Measurements from ENCODE around the gene ADAMTS4. TPM values are rescaled to one million over a fixed set of nuclear protein-coding genes. Genes with fewer than 3 reads are reported as not detected.

The ADAMTS4 gene
- total and polyA plus RNA-seq, 2 donors (not counting 1 experiment from before 2014, with no cell fraction given), result 1.0 to 1.3 TPM

GRCh38 chr1:161138431-161138830, 60.4 kb downstream of the ADAMTS4 start:
- Histone ChIP-seq H3K27ac (ENCODE audit: insufficient read depth, low read length) (no peak overlapping the region), H3K27me3 (ENCODE audit: control insufficient read depth, insufficient read depth, low read length) (no peaks in the 10 kb centered on the region), H3K4me3 (replicated peaks in 1 of 4; ENCODE audit: control extremely low read depth in 1 of 4, insufficient read depth in 1 of 4, low read depth in 3 of 4, low read length in 4 of 4) (no peak overlapping the region), H3K9ac (ENCODE audit: insufficient read depth, low read length) (no peak overlapping the region), H2AFZ (ENCODE audit: low read length) (no peak overlapping the region), H3K79me2 (ENCODE audit: control insufficient read depth, insufficient read depth, low read length) (peaks cover 15% of the 10 kb centered on the region), H3K4me1 (ENCODE audit: control insufficient read depth, extremely low read depth, insufficient read depth, low read length) (no peaks in the 10 kb centered on the region), H3K4me2 (ENCODE audit: extremely low read depth, insufficient read depth, low read length) (no peak overlapping the region), H3K9me3 (ENCODE audit: control insufficient read depth, insufficient read depth, low read depth, low read length) (no peaks in the 10 kb centered on the region), H3K36me3 (ENCODE audit: control insufficient read depth, insufficient read depth, low read length) (no peaks in the 10 kb centered on the region), H4K20me1 (ENCODE audit: control insufficient read depth, extremely low read depth, insufficient read depth, low read length) (no peaks in the 10 kb centered on the region)
- TF ChIP-seq EZH2 (IDR thresholded peaks at IDR 0.05; ENCODE audit: low read length, missing control alignments), result no peak
- TF ChIP-seq, protein P1, sequence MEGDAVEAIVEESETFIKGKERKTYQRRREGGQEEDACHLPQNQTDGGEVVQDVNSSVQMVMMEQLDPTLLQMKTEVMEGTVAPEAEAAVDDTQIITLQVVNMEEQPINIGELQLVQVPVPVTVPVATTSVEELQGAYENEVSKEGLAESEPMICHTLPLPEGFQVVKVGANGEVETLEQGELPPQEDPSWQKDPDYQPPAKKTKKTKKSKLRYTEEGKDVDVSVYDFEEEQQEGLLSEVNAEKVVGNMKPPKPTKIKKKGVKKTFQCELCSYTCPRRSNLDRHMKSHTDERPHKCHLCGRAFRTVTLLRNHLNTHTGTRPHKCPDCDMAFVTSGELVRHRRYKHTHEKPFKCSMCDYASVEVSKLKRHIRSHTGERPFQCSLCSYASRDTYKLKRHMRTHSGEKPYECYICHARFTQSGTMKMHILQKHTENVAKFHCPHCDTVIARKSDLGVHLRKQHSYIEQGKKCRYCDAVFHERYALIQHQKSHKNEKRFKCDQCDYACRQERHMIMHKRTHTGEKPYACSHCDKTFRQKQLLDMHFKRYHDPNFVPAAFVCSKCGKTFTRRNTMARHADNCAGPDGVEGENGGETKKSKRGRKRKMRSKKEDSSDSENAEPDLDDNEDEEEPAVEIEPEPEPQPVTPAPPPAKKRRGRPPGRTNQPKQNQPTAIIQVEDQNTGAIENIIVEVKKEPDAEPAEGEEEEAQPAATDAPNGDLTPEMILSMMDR (conservative IDR thresholded peaks at IDR 0.05 in 1 of 2, IDR thresholded peaks at IDR 0.05 in 1 of 2; ENCODE audit: low read depth in 1 of 2, low read length in 2 of 2), result no peak
- DNase-seq (ENCODE audit: low read depth in 2 of 2), result no peak

DNA sequence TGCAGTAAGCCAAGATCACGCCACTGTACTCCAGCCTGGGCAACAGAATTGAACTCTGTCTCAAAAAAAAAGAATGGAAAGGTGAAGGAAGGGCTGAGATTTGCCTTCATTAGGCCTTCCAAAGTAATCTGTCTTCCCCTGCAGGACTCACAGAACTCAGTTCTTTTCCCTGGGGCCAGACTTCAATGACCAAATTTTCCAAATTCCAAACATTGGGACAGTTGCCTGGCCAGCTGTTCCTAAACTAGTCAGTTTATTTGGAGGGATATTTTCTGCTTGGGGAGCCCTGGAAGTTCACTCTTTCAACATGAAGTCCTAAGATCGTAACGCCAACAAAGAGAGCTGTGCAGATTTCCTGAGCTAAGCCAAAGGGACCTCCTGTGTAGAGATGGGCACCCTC, 61.0 kb downstream of the ADAMTS4 start:
- H3K9me3 ChIP-seq (ENCODE audit: control insufficient read depth, insufficient read depth, low read depth, low read length), result no peaks in the 10 kb centered on the region
- no peak overlapping the region for H2AFZ ChIP-seq (ENCODE audit: low read length)
- DNase-seq (ENCODE audit: low read depth in 2 of 2), result no peak
- no peak overlapping the region for H3K27ac ChIP-seq (ENCODE audit: insufficient read depth, low read length)
- no peaks in the 10 kb centered on the region for H3K4me1 ChIP-seq (ENCODE audit: control insufficient read depth, extremely low read depth, insufficient read depth, low read length)
- H4K20me1 ChIP-seq (ENCODE audit: control insufficient read depth, extremely low read depth, insufficient read depth, low read length), result no peaks in the 10 kb centered on the region
- no peak for TF ChIP-seq EZH2 (IDR thresholded peaks at IDR 0.05; ENCODE audit: low read length, missing control alignments)
- TF ChIP-seq, protein P1 (conservative IDR thresholded peaks at IDR 0.05 in 1 of 2, IDR thresholded peaks at IDR 0.05 in 1 of 2; ENCODE audit: low read depth in 1 of 2, low read length in 2 of 2), result no peak
- no peak overlapping the region for H3K4me2 ChIP-seq (ENCODE audit: extremely low read depth, insufficient read depth, low read length)
- H3K4me3 ChIP-seq (replicated peaks in 1 of 4; ENCODE audit: control extremely low read depth in 1 of 4, insufficient read depth in 1 of 4, low read depth in 3 of 4, low read length in 4 of 4), result no peak overlapping the region
- peaks cover 17% of the 10 kb centered on the region for H3K79me2 ChIP-seq (ENCODE audit: control insufficient read depth, insufficient read depth, low read length)
- no peak overlapping the region for H3K9ac ChIP-seq (ENCODE audit: insufficient read depth, low read length)
- no peaks in the 10 kb centered on the region for H3K36me3 ChIP-seq (ENCODE audit: control insufficient read depth, insufficient read depth, low read length)
- H3K27me3 ChIP-seq (ENCODE audit: control insufficient read depth, insufficient read depth, low read length), result no peaks in the 10 kb centered on the region

Other genes starting within 250 kb of the ADAMTS4 start
- gene ITLN2, start 244.2 kb downstream of the ADAMTS4 start, total RNA-seq, result not detected in 2 replicates
- not detected in 2 replicates for gene ITLN2, start 244.2 kb downstream of the ADAMTS4 start, polyA plus RNA-seq
- 0.66 and 2.1 TPM in 2 replicates for gene F11R, start 177.9 kb downstream of the ADAMTS4 start, total RNA-seq
- gene F11R, start 177.9 kb downstream of the ADAMTS4 start, polyA plus RNA-seq, result 0.50 and 1.5 TPM in 2 replicates
- gene TSTD1, start 160.1 kb downstream of the ADAMTS4 start, total RNA-seq, result 0.66 and 0.77 TPM in 2 replicates
- gene TSTD1, start 160.1 kb downstream of the ADAMTS4 start, polyA plus RNA-seq, result 0.24 and 7.5 TPM in 2 replicates
- gene USF1, start 153.1 kb downstream of the ADAMTS4 start, total RNA-seq, result 71.7 and 80.1 TPM in 2 replicates
- gene USF1, start 153.1 kb downstream of the ADAMTS4 start, polyA plus RNA-seq, result 23.9 and 25.0 TPM in 2 replicates
- gene ARHGAP30, start 129.2 kb downstream of the ADAMTS4 start, total RNA-seq, result not detected in 2 replicates
- 0.01 TPM in 1 of 2 replicates, not detected in the other for gene ARHGAP30, start 129.2 kb downstream of the ADAMTS4 start, polyA plus RNA-seq
- gene NECTIN4, start 109.5 kb downstream of the ADAMTS4 start, total RNA-seq, result under 0.01 and 0.33 TPM in 2 replicates
- gene NECTIN4, start 109.5 kb downstream of the ADAMTS4 start, polyA plus RNA-seq, result 0.07 and 0.16 TPM in 2 replicates
- 0.77 and 3.0 TPM in 2 replicates for gene KLHDC9, start 100.7 kb downstream of the ADAMTS4 start, total RNA-seq
- 0.95 and 1.5 TPM in 2 replicates for gene KLHDC9, start 100.7 kb downstream of the ADAMTS4 start, polyA plus RNA-seq
- 39.6 and 45.5 TPM in 2 replicates for gene PFDN2, start 81.0 kb downstream of the ADAMTS4 start, total RNA-seq
- 145 and 188 TPM in 2 replicates for gene PFDN2, start 81.0 kb downstream of the ADAMTS4 start, polyA plus RNA-seq
- gene NIT1, start 80.9 kb downstream of the ADAMTS4 start, total RNA-seq, result 24.7 and 30.6 TPM in 2 replicates
- gene NIT1, start 80.9 kb downstream of the ADAMTS4 start, polyA plus RNA-seq, result 42.6 and 83.1 TPM in 2 replicates
- 15.4 and 21.6 TPM in 2 replicates for gene DEDD, start 66.4 kb downstream of the ADAMTS4 start, total RNA-seq
- 40.0 and 40.3 TPM in 2 replicates for gene DEDD, start 66.4 kb downstream of the ADAMTS4 start, polyA plus RNA-seq
- 87.0 and 95.8 TPM in 2 replicates for gene UFC1, start 45.1 kb downstream of the ADAMTS4 start, total RNA-seq
- gene UFC1, start 45.1 kb downstream of the ADAMTS4 start, polyA plus RNA-seq, result 154 and 168 TPM in 2 replicates
- gene USP21, start 39.6 kb downstream of the ADAMTS4 start, total RNA-seq, result 7.7 and 10.2 TPM in 2 replicates
- gene USP21, start 39.6 kb downstream of the ADAMTS4 start, polyA plus RNA-seq, result 11.7 and 13.6 TPM in 2 replicates
- gene PPOX, start 32.6 kb downstream of the ADAMTS4 start, total RNA-seq, result 9.2 and 12.2 TPM in 2 replicates
- 5.6 and 6.0 TPM in 2 replicates for gene PPOX, start 32.6 kb downstream of the ADAMTS4 start, polyA plus RNA-seq
- gene B4GALT3, start 21.5 kb downstream of the ADAMTS4 start, total RNA-seq, result 13.4 and 18.7 TPM in 2 replicates
- gene B4GALT3, start 21.5 kb downstream of the ADAMTS4 start, polyA plus RNA-seq, result 17.8 and 19.2 TPM in 2 replicates
- 142 and 194 TPM in 2 replicates for gene NDUFS2, start 3.3 kb upstream of the ADAMTS4 start, total RNA-seq
- 135 and 141 TPM in 2 replicates for gene NDUFS2, start 3.3 kb upstream of the ADAMTS4 start, polyA plus RNA-seq
- not detected in 2 replicates for gene FCER1G, start 16.2 kb upstream of the ADAMTS4 start, total RNA-seq
- 0.21 and 0.85 TPM in 2 replicates for gene FCER1G, start 16.2 kb upstream of the ADAMTS4 start, polyA plus RNA-seq
- gene APOA2, start 24.6 kb upstream of the ADAMTS4 start, total RNA-seq, result not detected in 2 replicates
- not detected in 2 replicates for gene APOA2, start 24.6 kb upstream of the ADAMTS4 start, polyA plus RNA-seq
- gene TOMM40L, start 27.0 kb upstream of the ADAMTS4 start, total RNA-seq, result 9.2 and 11.7 TPM in 2 replicates
- gene TOMM40L, start 27.0 kb upstream of the ADAMTS4 start, polyA plus RNA-seq, result 11.1 and 12.0 TPM in 2 replicates
- gene NR1I3, start 39.1 kb upstream of the ADAMTS4 start, total RNA-seq, result not detected in 2 replicates
- not detected in 2 replicates for gene NR1I3, start 39.1 kb upstream of the ADAMTS4 start, polyA plus RNA-seq
- gene PCP4L1, start 59.7 kb upstream of the ADAMTS4 start, total RNA-seq, result not detected in 2 replicates
- gene PCP4L1, start 59.7 kb upstream of the ADAMTS4 start, polyA plus RNA-seq, result not detected in 2 replicates
- gene MPZ, start 110.9 kb upstream of the ADAMTS4 start, total RNA-seq, result 0.51 and 0.99 TPM in 2 replicates
- gene MPZ, start 110.9 kb upstream of the ADAMTS4 start, polyA plus RNA-seq, result 1.1 and 1.9 TPM in 2 replicates
- gene SDHC, start 115.3 kb upstream of the ADAMTS4 start, total RNA-seq, result 13.4 and 24.8 TPM in 2 replicates
- gene SDHC, start 115.3 kb upstream of the ADAMTS4 start, polyA plus RNA-seq, result 484 and 512 TPM in 2 replicates
- gene CFAP126, start 168.8 kb upstream of the ADAMTS4 start, total RNA-seq, result not detected in 2 replicates
- not detected in 2 replicates for gene CFAP126, start 168.8 kb upstream of the ADAMTS4 start, polyA plus RNA-seq

Data from fibroblast of lung (primary cell).